ENCODE data around the gene RIPK4. TPM values are rescaled to one million over a fixed set of nuclear protein-coding genes. Genes with fewer than 3 reads are reported as not detected.
A peak's percentile ranks its signal among the peaks of the same experiment; 100 is the strongest.

The RIPK4 gene
- total and polyA plus RNA-seq, 12 donors, result 0.04 to 0.18 (median 0.14) TPM; not detected in 5

DNA sequence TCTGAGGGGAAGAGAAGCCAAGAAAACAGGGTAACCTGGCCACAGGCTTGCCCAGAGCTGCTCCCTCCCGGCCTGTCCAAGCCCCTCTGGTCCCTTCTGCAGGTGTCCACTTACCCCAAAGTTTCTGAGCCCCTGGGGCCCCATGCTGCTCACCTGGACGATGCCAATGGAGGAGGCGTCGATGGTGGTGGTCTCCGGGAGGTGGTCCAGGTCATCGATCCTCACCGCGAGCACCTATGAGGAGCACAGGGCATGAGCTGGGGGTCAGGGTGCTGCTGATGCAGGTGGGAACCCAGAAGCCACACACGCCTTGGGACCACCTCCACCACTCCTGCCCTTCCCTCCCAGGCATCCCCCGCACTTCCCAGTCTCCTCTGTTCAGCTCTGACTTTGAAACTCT, 37.5 kb upstream of the RIPK4 start:
- Histone ChIP-seq H3K27ac (no peak overlapping the region), H3K27me3 (no peaks in the 10 kb centered on the region), H3K9me3 (replicated peaks in 1 of 3) (no peaks in the 10 kb centered on the region), H3K4me1 (replicated peaks in 1 of 2) (no peaks in the 10 kb centered on the region), H3K36me3 (replicated peaks in 1 of 2) (peaks cover 0 to 14% of the 10 kb centered on the region in 2 donors), H3K4me3 (no peak overlapping the region)
- no peak for DNase-seq
- no peak for TF ChIP-seq POLR2A (IDR thresholded peaks at IDR 0.05)
- TF ChIP-seq, protein P1, sequence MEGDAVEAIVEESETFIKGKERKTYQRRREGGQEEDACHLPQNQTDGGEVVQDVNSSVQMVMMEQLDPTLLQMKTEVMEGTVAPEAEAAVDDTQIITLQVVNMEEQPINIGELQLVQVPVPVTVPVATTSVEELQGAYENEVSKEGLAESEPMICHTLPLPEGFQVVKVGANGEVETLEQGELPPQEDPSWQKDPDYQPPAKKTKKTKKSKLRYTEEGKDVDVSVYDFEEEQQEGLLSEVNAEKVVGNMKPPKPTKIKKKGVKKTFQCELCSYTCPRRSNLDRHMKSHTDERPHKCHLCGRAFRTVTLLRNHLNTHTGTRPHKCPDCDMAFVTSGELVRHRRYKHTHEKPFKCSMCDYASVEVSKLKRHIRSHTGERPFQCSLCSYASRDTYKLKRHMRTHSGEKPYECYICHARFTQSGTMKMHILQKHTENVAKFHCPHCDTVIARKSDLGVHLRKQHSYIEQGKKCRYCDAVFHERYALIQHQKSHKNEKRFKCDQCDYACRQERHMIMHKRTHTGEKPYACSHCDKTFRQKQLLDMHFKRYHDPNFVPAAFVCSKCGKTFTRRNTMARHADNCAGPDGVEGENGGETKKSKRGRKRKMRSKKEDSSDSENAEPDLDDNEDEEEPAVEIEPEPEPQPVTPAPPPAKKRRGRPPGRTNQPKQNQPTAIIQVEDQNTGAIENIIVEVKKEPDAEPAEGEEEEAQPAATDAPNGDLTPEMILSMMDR (IDR thresholded peaks at IDR 0.05), result no peak
- 96 to 99% (median 97%) methylated on average over 7 to 10 of the region's 10 CpGs for WGBS, 4 donors
- intact Hi-C loops (cut with DNase I), result no loop called here

DNA sequence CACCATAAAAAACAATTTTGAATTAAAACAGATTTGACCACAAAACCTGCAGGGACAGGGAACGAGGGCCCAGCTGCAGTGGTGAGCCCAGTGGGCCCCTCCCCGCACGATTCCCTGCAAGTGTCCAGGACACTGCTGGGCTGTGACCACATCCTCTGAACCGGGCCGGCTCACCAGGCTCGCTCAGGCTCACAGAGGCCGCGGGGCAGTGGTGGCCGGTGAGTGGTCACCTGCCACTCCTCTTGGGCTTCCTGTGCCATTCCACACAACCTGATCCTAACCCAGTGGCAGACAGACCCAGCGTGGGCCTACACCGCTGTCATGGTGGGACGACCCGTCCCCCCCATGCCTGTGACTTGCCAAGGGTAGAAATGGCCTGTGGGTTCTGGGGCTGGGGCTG, 36.5 kb upstream of the RIPK4 start:
- H3K9me3 ChIP-seq (replicated peaks in 1 of 3), result no peaks in the 10 kb centered on the region
- no peak for DNase-seq
- H3K27ac ChIP-seq, result no peak overlapping the region
- TF ChIP-seq, protein P1 (IDR thresholded peaks at IDR 0.05), result no peak
- no peak for TF ChIP-seq POLR2A (IDR thresholded peaks at IDR 0.05)
- no peaks in the 10 kb centered on the region for H3K4me1 ChIP-seq (replicated peaks in 1 of 2)
- no peak overlapping the region for H3K4me3 ChIP-seq
- 69 to 94% (median 91%) methylated on average over 6 to 13 of the region's 13 CpGs for WGBS, 4 donors
- intact Hi-C loops (cut with DNase I), result no loop called here
- peaks cover 0 to 14% of the 10 kb centered on the region in 2 donors for H3K36me3 ChIP-seq (replicated peaks in 1 of 2)
- H3K27me3 ChIP-seq, result no peaks in the 10 kb centered on the region

DNA sequence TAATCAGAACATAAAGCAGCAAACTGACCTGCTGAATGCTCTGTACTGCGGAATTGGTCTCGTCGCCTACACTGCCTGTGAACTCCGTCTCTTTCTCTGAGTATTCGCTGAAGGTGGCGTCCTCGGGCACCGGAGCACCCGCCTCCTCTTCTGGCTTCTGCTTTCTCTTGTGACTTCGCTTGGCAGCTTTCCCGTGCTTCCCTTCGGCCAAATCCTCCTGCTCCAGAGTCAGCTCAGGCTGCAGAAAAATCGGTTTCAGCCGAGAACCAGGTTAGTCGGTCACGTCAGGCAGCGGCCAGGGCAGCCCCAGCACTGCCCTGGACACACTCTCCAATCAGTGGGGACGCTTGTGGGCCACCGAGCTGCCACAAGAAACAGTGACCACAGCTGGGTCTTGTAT, 35.8 kb upstream of the RIPK4 start:
- peak overlapping the region in 1 of 5 donors; percentile 38 for H3K27ac ChIP-seq
- 72 to 77% (median 76%) methylated on average over 19 of the region's 19 CpGs for WGBS, 4 donors
- no peaks in the 10 kb centered on the region for H3K4me1 ChIP-seq (replicated peaks in 1 of 2)
- intact Hi-C loops (cut with DNase I), result no loop called here
- no peak overlapping the region for H3K4me3 ChIP-seq
- H3K27me3 ChIP-seq, result no peaks in the 10 kb centered on the region
- no peak for TF ChIP-seq POLR2A (IDR thresholded peaks at IDR 0.05)
- TF ChIP-seq, protein P1 (IDR thresholded peaks at IDR 0.05), result no peak
- DNase-seq, result peak in 6 of 7 donors; percentile 36 to 73 (median 64)
- H3K36me3 ChIP-seq (replicated peaks in 1 of 2), result peaks cover 0 to 14% of the 10 kb centered on the region in 2 donors
- H3K9me3 ChIP-seq (replicated peaks in 1 of 3), result no peaks in the 10 kb centered on the region

DNA sequence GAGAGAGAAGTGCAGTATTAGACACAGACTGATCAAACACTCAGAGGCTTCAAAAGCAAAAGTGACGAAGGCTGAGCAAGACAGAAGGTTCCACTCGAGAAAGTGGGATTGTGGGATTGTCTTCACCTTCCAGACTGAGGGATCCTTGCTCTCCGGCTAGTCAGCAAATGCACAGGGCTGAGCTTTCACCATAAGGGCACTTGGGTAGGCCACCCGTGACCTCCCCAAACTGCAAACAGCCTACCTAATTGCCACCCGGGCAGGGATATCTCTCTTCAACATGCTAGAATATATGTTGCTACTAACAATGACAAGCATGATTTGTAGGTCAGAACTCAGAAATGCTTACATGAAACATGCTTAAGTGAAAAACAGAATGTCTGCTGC, 35.3 kb upstream of the RIPK4 start:
- H3K4me1 ChIP-seq (replicated peaks in 1 of 2), result no peaks in the 10 kb centered on the region
- H3K4me3 ChIP-seq, result no peak overlapping the region
- H3K27me3 ChIP-seq, result no peaks in the 10 kb centered on the region
- TF ChIP-seq, protein P1 (IDR thresholded peaks at IDR 0.05), result no peak
- TF ChIP-seq POLR2A (IDR thresholded peaks at IDR 0.05), result no peak
- no peak for DNase-seq
- WGBS, 4 donors, result 77 to 90% (median 88%) methylated on average over 5 of the region's 5 CpGs
- H3K36me3 ChIP-seq (replicated peaks in 1 of 2), result peaks cover 0 to 14% of the 10 kb centered on the region in 2 donors
- H3K27ac ChIP-seq, result peak overlapping the region in 1 of 5 donors; percentile 38
- no peaks in the 10 kb centered on the region for H3K9me3 ChIP-seq (replicated peaks in 1 of 3)
- intact Hi-C loops (cut with DNase I), result no loop called here
